ENCODE data around the gene ZMYND10.

ZMYND10 gene

DNA sequence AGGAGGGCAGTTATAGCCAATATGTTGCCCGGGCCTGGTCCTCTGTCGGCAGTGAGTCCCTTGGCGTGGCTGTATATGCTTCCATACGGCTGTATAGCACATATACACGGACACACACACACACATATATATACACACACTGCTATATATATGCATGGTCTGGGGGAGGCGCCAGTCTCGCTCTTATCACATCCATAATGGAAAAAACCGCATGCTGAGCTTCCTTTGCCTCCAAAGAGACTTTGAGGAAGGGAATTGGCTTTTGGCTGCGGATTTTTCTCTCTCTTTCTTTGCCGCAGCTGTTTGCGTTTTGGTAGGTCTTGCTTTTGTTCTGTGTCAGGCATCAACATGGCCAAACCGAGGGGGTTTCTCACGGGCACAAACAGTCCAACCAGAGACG lies 25.1 kb upstream of the ZMYND10 start:
- peak; percentile 23 to 57 for DNase-seq

DNA sequence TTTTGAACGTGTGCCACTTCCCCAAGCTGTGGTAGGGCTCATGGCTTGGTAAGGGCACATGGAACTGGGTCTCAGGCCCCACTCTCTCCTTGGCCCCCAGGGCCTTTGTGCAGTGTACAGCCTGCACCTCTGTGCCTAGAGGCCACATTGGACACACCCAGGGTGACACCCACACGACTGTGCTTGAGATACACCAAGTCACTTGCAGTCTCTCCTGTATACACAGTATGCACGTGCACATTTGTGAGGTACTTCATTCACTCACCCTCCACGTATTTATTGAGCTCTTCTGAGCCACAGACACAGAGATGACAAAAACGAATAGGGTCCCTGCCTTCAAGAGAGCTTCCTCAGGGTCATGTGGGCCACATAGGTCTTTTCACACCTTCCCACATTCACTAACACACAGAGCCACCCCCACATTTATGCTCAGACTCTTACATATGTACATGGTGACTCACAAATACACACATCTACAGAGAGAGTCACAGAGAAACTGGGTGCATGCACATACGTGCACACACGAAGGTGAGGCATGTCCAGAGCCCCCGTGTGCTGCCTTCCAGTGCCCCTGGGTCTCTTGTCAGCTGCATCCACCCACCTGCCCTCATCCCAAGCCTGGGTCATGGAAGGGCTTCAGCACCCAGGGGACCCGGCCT lies 23.6 kb upstream of the ZMYND10 start:
- DNase-seq, result no peak

- DNase-seq, result no peak
Observed at GRCh38 chr3:50365842-50366220, 20.3 kb upstream of the ZMYND10 start.

DNA sequence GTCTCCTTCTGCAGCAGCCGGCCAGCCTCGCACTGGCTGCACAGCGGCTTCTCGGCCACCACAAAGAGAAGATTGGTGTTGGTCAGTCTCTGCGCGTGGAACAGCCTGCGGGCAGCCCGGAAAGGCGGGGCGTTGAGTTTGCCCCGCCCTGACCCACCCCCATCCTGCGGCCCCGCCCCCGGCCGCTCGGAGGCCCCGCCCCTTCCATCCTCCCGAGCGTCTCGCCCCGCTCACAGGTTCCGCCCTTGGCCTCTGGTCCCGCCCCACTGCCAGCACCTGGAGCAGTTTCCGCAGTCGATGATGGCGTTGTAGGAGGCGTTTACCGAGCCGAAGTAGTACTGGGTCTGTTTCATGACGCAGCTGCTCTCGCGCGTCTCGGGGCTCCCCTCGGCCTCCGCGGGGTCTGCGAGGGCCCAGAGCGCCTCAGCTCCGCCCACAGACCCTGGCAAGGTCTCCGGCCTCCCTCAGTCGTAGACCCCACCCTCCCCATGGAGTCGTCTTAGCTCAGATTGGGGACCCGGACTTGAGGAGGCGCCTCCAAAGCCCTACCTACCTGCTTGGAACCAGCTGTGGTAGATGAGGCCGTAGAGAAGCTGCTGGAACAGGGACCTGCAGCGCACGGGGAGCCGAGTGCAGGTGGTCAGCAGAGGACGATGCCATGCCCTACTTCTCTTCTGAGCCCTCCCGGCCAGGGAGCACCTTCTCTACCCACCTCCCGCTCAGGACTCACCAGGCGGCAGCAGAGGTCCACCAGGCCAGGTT lies 19.7 kb upstream of the ZMYND10 start:
- DNase-seq, result peak; percentile 77 to 81

DNA sequence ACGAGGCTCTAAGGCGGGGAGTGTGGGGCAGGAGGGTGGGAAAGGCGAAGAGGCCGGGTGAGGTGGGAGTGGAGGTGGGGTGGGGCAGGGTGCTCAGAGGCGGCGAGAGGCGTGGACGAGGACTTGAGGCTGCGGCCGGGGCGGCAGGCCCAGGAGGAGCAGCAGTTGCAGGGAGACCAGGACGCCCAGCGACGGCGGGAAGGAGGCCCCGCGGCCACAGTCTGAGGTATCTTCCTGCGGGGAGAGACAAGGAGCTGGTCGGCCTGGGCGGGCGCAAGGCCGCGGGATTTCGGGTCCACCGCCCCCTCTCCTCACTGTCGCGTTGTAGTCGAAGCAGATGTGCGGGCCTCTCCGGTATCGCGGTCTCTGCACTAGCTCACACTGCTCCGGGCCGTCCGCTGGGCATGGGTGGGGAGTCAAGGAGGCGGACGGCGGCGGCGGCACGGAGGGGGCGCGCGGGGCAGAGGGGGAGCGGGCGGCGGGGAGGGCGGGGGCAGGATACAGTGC lies 19.1 kb upstream of the ZMYND10 start:
- DNase-seq, result no peak

DNA sequence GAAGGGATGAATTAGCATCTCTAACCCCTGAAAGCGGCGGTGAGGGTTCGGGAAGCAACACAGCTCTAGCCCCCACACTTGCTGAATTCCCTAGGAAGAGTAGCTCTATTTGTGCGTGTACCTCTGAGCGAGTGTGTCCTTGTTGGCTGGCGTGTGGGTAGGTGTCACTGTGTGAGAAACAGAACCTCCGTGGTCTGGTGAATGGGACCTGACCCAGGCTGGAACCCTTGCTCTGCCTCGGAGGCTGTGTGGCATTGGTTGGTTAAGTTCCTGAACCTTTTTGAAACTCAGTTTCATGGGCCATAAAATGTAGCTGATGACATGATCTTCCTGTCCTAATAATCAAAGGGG lies 14.2 kb upstream of the ZMYND10 start:
- DNase-seq, result no peak

- DNase-seq, result peak; percentile 92 to 95
Observed at GRCh38 chr3:50358911-50359759, 13.6 kb upstream of the ZMYND10 start, which contains the start of gene TMEM115. Gene TMEM115, minus strand, starts transcription at chr3:50359521. Its CDS starts 458 bp downstream, at chr3:50359063.

DNA sequence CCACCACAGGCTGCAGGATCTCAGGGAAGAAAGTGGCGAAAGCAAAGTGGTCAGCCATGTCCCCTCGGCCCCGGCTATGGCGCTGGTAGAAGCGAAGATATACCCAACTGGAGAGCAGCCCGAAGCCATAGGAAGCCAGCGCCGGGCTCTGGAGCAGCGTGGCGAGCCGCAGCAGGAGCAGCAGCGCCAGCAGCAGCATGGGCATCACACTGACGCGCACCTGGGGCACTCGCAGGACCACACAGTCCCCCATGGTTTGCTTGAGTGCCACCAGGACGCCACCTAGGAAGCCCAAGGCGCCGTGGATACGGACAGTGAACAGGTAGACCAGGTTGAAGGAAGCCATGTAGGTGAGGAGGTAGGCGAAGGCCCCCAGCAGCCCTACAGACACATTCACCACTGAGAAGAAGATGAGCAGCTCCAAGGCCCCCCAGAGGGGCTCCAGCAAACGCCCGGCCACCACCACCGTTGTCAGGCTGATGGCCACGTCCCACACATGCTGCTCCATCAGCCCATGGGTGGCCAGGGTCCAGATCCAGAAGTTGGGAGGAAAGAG lies 12.9 kb upstream of the ZMYND10 start:
- no peak for DNase-seq

GRCh38 chr3:50357481-50357880 lies 11.9 kb upstream of the ZMYND10 start:
- DNase-seq, result no peak

DNA sequence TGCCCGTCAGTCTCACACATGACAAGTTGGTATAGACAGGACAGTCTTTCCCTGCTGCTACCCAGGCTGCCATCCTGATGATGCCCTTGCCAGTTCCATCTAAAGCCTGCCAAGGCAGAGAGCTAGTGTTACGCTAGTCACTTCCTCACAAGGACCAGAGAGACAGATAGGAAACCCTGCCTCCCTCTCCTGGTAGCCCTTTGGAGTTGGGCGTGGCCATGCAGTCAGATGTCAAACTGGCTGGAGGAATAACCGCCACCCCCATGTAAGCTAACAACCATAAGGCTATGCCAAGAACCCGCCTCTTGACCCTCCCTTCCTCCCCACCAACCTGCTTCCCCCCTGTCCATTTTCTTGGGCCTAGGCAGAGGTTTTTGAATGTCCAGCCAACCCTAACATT lies 11.0 kb upstream of the ZMYND10 start:
- no peak for DNase-seq

DNA sequence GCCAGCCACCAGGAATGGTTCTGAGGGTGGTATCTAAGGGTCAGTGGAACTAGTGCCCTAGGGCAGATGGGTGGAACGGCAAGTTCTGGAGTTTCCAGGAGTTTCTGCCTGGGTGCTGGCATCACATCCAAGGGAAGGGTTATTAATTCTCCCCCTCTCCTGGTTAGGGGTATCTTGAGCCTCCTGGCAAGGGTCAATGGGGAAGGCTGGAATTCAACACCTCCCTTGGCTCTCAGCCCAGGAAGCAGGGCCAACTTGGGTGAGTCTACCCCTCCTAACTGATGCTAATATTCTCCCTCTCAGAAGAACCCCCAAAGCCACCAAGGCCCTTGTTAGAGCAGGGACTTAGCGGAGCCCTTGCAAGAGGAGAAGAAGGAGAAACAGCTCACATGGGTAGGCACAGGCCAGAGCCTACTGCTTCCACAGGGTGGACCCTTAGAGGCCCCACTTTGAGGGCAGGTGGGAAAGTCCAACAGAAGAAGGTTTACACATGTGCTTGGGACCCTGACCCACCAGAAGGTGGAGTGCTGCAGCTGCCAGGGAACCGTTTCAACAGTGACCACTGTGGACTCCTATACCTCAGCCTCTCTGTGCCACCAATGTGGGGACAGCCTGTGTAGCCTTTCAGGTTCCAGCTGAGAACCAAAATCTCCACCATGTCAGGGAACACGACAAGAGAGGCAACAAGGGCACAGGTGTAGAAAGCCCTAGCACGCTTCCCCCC lies 10.5 kb upstream of the ZMYND10 start:
- DNase-seq, result no peak

DNA sequence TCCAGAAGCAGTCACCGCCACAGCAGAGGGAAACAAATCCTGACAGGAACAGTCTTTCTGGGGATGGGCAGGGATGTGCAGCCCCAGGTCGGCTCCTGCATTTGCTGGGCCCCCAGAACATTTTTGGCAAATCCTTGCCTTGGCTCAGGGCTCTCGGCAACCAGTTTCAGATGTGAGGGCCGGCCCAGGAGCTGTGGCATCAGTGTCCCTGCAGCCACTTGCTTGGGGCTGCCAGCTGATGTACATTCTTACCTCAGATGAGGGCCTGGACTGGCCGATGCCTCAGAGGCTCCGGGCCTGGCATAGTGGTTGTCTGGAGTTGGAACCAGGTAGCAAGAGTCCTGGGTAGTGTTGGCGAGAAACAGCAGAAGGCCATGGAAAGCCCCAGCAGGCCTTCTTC lies 9.3 kb upstream of the ZMYND10 start:
- DNase-seq, result no peak

DNA sequence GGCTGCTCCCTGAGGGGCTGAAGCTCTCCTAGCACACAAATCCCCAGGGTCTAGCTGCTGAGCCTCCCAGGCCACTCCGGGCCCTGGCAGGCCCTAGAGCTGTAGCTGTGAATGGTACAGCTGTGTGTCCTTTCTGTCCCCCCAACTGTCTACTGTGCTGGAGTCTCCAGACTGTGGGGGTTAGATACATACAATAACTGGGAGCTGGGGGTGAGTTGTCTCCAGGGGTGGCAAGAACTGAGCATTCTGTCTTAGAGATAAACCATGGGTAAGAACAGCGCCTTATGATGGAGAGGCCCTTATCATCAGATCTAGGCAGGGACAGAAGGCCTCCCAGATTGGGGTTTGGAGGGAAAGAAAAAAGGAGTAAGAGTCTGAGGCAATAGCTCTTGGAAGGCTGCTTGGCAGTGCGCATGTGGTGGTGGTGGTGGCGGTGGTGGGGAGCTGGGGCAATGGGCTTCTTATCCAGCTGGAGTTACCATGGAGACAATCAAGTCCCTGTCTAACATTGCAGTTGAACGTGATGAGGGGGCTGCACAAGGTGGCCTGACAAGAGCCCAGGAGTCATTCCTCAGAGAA lies 8.7 kb upstream of the ZMYND10 start:
- DNase-seq, result no peak

- no peak for DNase-seq
Observed at GRCh38 chr3:50353245-50354004, 7.9 kb upstream of the ZMYND10 start.

GRCh38 chr3:50352781-50353180 lies 7.2 kb upstream of the ZMYND10 start:
- DNase-seq, result no peak

DNA sequence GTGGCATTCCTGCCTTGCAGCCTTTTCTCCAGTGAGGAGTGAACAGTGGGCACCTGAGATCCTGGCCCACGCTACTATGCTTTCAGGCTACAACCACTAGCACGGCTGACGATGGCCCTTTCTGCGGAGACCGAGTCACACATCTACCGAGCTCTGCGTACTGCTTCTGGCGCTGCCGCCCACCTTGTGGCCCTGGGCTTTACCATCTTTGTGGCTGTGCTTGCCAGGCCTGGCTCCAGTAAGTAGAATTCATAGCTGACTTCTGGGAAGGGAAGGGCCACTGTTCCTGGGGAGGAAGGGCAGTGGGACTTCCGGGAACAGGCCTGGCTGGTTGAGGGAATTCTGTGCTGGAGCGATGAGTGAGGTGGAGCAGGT lies 5.8 kb upstream of the ZMYND10 start:
- DNase-seq, result no peak

GRCh38 chr3:50350527-50351322 lies 5.2 kb upstream of the ZMYND10 start, which contains the start of the genes CYB561D2 and NPRL2:
Gene CYB561D2, plus strand, starts transcription at chr3:50350862. Its CDS starts 572 bp downstream, at chr3:50351434.
Gene NPRL2, minus strand, starts transcription at chr3:50350775. Its CDS starts 123 bp downstream, at chr3:50350652.
- peak; percentile 83 to 91 for DNase-seq

- no peak for DNase-seq
Observed at GRCh38 chr3:50350213-50350526, 4.6 kb upstream of the ZMYND10 start.

- peak; percentile 58 to 62 for DNase-seq
Observed at GRCh38 chr3:50347187-50347813, 1.8 kb upstream of the ZMYND10 start.

GRCh38 chr3:50345008-50345407 lies 524 bp downstream of the ZMYND10 start:
- no peak for DNase-seq

Measured in NCI-H2081 (cell line).